GM12878 (cell line): ENCODE results near the gene GABBR2. TPM values are rescaled to one million over a fixed set of nuclear protein-coding genes. Genes with fewer than 3 reads are reported as not detected.

Experiments
- ATAC-seq: fragments of 200-7000 bp; cut with Tn5 transposase; 3 replicates; pipeline ENCODE4 v1.9.1; 2020; ENCODE audit warnings: mild to moderate bottlenecking, moderate library complexity
- BruUV-seq: library from RNA; stranded (reverse); fragments of 400-500 nt; replicated peaks from 2 replicates; lab custom pipeline; 2021; lab: Mats Ljungman, UMichigan
- CTCF ChIA-PET: fragments of 300-600 bp; sonication (Branson Sonifier 250); formaldehyde crosslinking; extraction: SDS; loops from one replicate; lab custom pipeline; 2021; ENCODE audit warnings: inconsistent platforms; lab: Yijun Ruan, JAX
- POLR2A ChIA-PET: fragments of 350-600 bp; formaldehyde crosslinking; extraction: SDS; loops from one replicate; lab custom pipeline; 2021; ENCODE audit warnings: inconsistent platforms; lab: Charles Lee
- RAD21 ChIA-PET: fragments of 300-600 bp; sonication (Branson Sonifier 250); formaldehyde crosslinking; loops from one replicate; lab custom pipeline; 2023; ENCODE audit warnings: antibody characterized with exemption; ENCODE audit not compliant: unreplicated experiment; lab: Charles Lee
- SMC1A ChIA-PET: fragments of 300-600 bp; sonication (Branson Sonifier 250); formaldehyde crosslinking; loops from one replicate; lab custom pipeline; 2023; ENCODE audit not compliant: unreplicated experiment, uncharacterized antibody; lab: Charles Lee
- DNase-seq: peaks from one replicate; pipeline ENCODE4 v3.0.0-alpha.2; 2011; ENCODE audit warnings: low read depth, low spot score
- FAIRE-seq: peaks from 3 replicates; lab custom pipeline; 2011; peaks lifted over from hg19 to GRCh38; lab: Jason Lieb, UNC
- H2AFZ ChIP-seq: 2 replicates; pipeline ENCODE4 v1.6.0; 2011; ENCODE audit warnings: low read depth, low read length, control low read depth; ENCODE audit not compliant: control insufficient read depth
- H3K27ac ChIP-seq: 2 replicates; pipeline ENCODE4 v1.5.1; 2011; ENCODE audit warnings: control low read depth; ENCODE audit not compliant: control insufficient read depth, insufficient read depth
- H3K27me3 ChIP-seq, 2 experiments: replicated peaks in 1 of 2; 2 replicates each; pipeline versions ENCODE4 v1.6.0 to v1.6.1; 2011; ENCODE audit warnings: low read length in 1 of 2; ENCODE audit not compliant: control insufficient read depth in 2 of 2, insufficient read depth in 2 of 2
- H3K36me3 ChIP-seq, 2 experiments: 2 replicates each; pipeline ENCODE4 v1.5.1; 2011; ENCODE audit warnings: low read length in 1 of 2; ENCODE audit not compliant: control insufficient read depth in 2 of 2, insufficient read depth in 2 of 2
- H3K4me1 ChIP-seq: 2 replicates; pipeline ENCODE4 v1.6.1; 2011; ENCODE audit warnings: mild to moderate bottlenecking, low read length, moderate library complexity, mixed read lengths; ENCODE audit not compliant: control insufficient read depth, insufficient read depth
- H3K4me2 ChIP-seq: 2 replicates; pipeline ENCODE4 v1.6.0; 2011; ENCODE audit warnings: control low read depth; ENCODE audit not compliant: control insufficient read depth, insufficient read depth
- H3K4me3 ChIP-seq: fragments of 200-600 bp; sonication (generic); 2 replicates; pipeline ENCODE4 v1.5.1; 2016
- H3K79me2 ChIP-seq: 2 replicates; pipeline ENCODE4 v1.6.0; 2011; ENCODE audit warnings: low read length; ENCODE audit not compliant: control insufficient read depth, insufficient read depth
- H3K9ac ChIP-seq: 2 replicates; pipeline ENCODE4 v1.8.0; 2011; ENCODE audit warnings: low read length, control low read depth, mixed read lengths; ENCODE audit not compliant: control insufficient read depth, insufficient read depth
- H3K9me3 ChIP-seq: replicated peaks from 3 replicates; pipeline ENCODE4 v1.5.1; 2011; ENCODE audit warnings: mild to moderate bottlenecking, low read length; ENCODE audit not compliant: control insufficient read depth, insufficient read depth
- H4K20me1 ChIP-seq: 2 replicates; pipeline ENCODE4 v1.6.0; 2011; ENCODE audit not compliant: control insufficient read depth, insufficient read depth
- BACH1 ChIP-seq: fragments of 450-650 bp; IDR thresholded peaks from 2 replicates; pipeline ENCODE4 v1.6.1; 2017; ENCODE audit warnings: mild to moderate bottlenecking, borderline replicate concordance
- BHLHE40 ChIP-seq, 2 experiments: fragments of 450-650 bp in 1 of 2; IDR thresholded peaks; 2 replicates each; pipeline ENCODE4 v1.6.1; 2011 to 2017; ENCODE audit warnings: low read depth in 2 of 2, borderline replicate concordance in 1 of 2, improper control_type of control experiment in 1 of 2, low read length in 1 of 2, mild to moderate bottlenecking in 1 of 2
- BRCA1 ChIP-seq: IDR thresholded peaks from 2 replicates; pipeline ENCODE4 v1.6.1; 2011; ENCODE audit warnings: low read depth, low read length, improper control_type of control experiment
- HCFC1 ChIP-seq: fragments of 150-350 bp; IDR thresholded peaks from 2 replicates; pipeline ENCODE4 v1.6.1; 2014; ENCODE audit warnings: low read length
- IRF4 ChIP-seq: IDR thresholded peaks from 2 replicates; pipeline ENCODE4 v1.6.1; 2011; ENCODE audit warnings: low read depth, low read length
- MYC ChIP-seq: IDR thresholded peaks from 2 replicates; pipeline ENCODE4 v1.6.1; 2011; ENCODE audit warnings: mild to moderate bottlenecking, low read length, moderate library complexity, inconsistent platforms; ENCODE audit not compliant: insufficient read depth, insufficient replicate concordance, insufficient read length, severe bottlenecking
- NKRF ChIP-seq: fragments of 450-650 bp; conservative IDR thresholded peaks from 2 replicates; pipeline ENCODE4 v1.6.1; 2017; ENCODE audit warnings: mild to moderate bottlenecking, moderate library complexity
- NRF1 ChIP-seq: conservative IDR thresholded peaks from 2 replicates; pipeline ENCODE4 v1.6.1; 2011; ENCODE audit warnings: mild to moderate bottlenecking, low read depth, low read length, improper control_type of control experiment
- RCOR1 ChIP-seq: conservative IDR thresholded peaks from 2 replicates; pipeline ENCODE4 v1.6.1; 2012; ENCODE audit warnings: low read depth, low read length, improper control_type of control experiment
- SKIL ChIP-seq: fragments of 450-650 bp; IDR thresholded peaks from 2 replicates; pipeline ENCODE4 v1.6.1; 2017; ENCODE audit warnings: mild to moderate bottlenecking, low read depth, inconsistent platforms; ENCODE audit not compliant: poor library complexity, severe bottlenecking
- SMAD5 ChIP-seq: IDR thresholded peaks from 2 replicates; pipeline ENCODE4 v1.6.1; 2016; ENCODE audit warnings: antibody characterized with exemption, low read depth
- YY1 ChIP-seq: IDR thresholded peaks from 2 replicates; pipeline ENCODE4 v1.6.1; 2011; ENCODE audit warnings: low read depth, mild to moderate bottlenecking, low read length
- ZNF274 ChIP-seq: IDR thresholded peaks from one replicate; pipeline ENCODE4 v1.8.0; 2011; ENCODE audit not compliant: insufficient read length, insufficient read depth
- WGBS: methylation state at CpG from one replicate; pipeline ENCODE4 v1.1.6; 2016; ENCODE audit warnings: low lambda C conversion rate; ENCODE audit not compliant: insufficient replicate concordance, insufficient coverage; ENCODE audit errors: missing lambda C conversion rate; 5-methylcytosine and 5-hydroxymethylcytosine counted together
- in situ Hi-C: fragments of 300-500 bp; cut with MboI; formaldehyde crosslinking; loops from 9 replicates; pipeline ENCODE4 v1.14.3; 2018; ENCODE audit warnings: mixed read lengths
- intact Hi-C: fragments of 100-400 bp; cut with micrococcal nuclease; formaldehyde crosslinking; loops from one replicate; pipeline ENCODE4 v1.14.2; 2022; ENCODE audit not compliant: unreplicated experiment
- polyA plus RNA-seq, 11 experiments: library from polyadenylated mRNA; depleted of rRNA in 4 of 11; unstranded in 6 of 11; stranded (reverse) in 5 of 11; fragments of >200 nt; fragmentation: Nextera tagmentation in 4 of 11; fragmentation: Illumina TruSeq in 1 of 11; extraction: Ambion mirVana in 4 of 11; extraction: Trizol in 1 of 11; gene quantifications; 1 replicate in 1 of 11; 2 replicates in 10 of 11; pipeline versions ENCODE4 v1.2.1 to v1.2.3, GENCODE V29; 2011 to 2016; ENCODE audit warnings: inconsistent platforms in 2 of 11, missing spikeins in 2 of 11, low read depth in 1 of 11
- total RNA-seq, 4 experiments: library from RNA; depleted of rRNA in 3 of 4; stranded (reverse); fragments of >200 nt in 3 of 4; fragmentation: Illumina TruSeq in 1 of 4; extraction: Trizol in 1 of 4; gene quantifications; 2 replicates each; pipeline versions ENCODE4 v1.2.1 to v1.2.3, GENCODE V29; 2013 to 2021

Gene GABBR2
- total and polyA plus RNA-seq, 10 of the 15 experiments (the other 5 are each of a cell fraction or from before 2014, with no cell fraction given) = 0.02 to 2.2 (median 0.06) TPM; not detected in 2

DNA sequence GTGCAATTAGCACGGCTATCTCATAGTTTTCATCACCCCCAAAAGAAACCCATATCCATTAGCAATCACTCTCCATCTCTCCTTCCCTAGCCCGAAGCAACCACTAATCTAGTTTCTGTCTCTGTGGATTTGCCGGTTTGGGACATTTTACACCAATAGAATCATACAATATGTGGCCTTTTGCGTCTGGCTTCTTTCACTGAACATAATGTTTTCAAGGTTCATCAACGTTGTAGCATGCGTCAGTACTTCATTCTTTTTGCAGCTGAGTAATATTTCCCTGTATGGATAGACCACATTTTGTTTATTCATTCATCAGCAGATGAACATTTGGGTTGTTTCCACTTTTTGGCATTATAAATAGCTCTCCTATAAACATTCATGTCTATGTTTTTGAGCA, 377.9 kb downstream of the GABBR2 start:
- ATAC-seq = no peak

More for the DNA sequence above, 377.9 kb downstream of the GABBR2 start:
- in situ Hi-C loops = no loop called here
- Histone ChIP-seq H3K27ac (no peak overlapping the region), H2AFZ (no peak overlapping the region), H3K4me3 (no peak overlapping the region), H3K79me2 (no peaks in the 10 kb centered on the region)
- CTCF ChIA-PET = interaction anchor here (0.6 to 1.2 kb wide), 3 partner anchors 14 to 455 kb away, joined by 3 read pairs; no protein-coding TSS in a partner anchor
- RAD21 ChIA-PET = interaction anchor here (0.6 kb wide), 1 partner anchor 209 kb away, joined by 3 read pairs; no protein-coding TSS in a partner anchor
- WGBS = 7% methylated on average over 6 of the region's 6 CpGs
- no TSS peak for BruUV-seq
- no peak for FAIRE-seq
- no peak for TF ChIP-seq YY1
- TF ChIP-seq BHLHE40 (IDR thresholded peaks at IDR 0.05; ENCODE audit: borderline replicate concordance in 1 of 2, low read depth in 2 of 2, low read length in 1 of 2) = no peak
- TF ChIP-seq MYC = no peak
- no peak for TF ChIP-seq BRCA1
- TF ChIP-seq HCFC1 = no peak
- TF ChIP-seq RCOR1 = no peak
- no peak for TF ChIP-seq IRF4
- no peak for TF ChIP-seq SKIL
- no peak for TF ChIP-seq ZNF274
- no peak for TF ChIP-seq SMAD5
- TF ChIP-seq NRF1 = no peak
- TF ChIP-seq NKRF = no peak
- TF ChIP-seq BACH1 = no peak
- TF ChIP-seq, all 136 proteins: peak for 0
- ChIA-PET POLR2A (no interaction called here), SMC1A (no interaction called here)
- no peaks in the 10 kb centered on the region for H3K36me3 ChIP-seq
- H3K27me3 ChIP-seq = peaks cover 5 to 6% of the 10 kb centered on the region in 2 experiments; a peak in 3 of 4 replicates
- H3K9ac ChIP-seq = no peak overlapping the region
- H4K20me1 ChIP-seq = no peaks in the 10 kb centered on the region
- no peak for DNase-seq
- no peak overlapping the region for H3K4me2 ChIP-seq
- intact Hi-C loops = no loop called here
- H3K4me1 ChIP-seq = no peaks in the 10 kb centered on the region
- no peaks in the 10 kb centered on the region for H3K9me3 ChIP-seq
